ENCODE data around the gene RYR2. TPM values are rescaled to one million over a fixed set of nuclear protein-coding genes. Genes with fewer than 3 reads are reported as not detected.

RYR2 gene
- total and polyA plus RNA-seq, 2 donors (not counting 1 experiment from before 2014, with no cell fraction given), result not detected

- intact Hi-C loops (cut with micrococcal nuclease), result no loop called here
- ATAC-seq (ENCODE audit: low read depth) (no peak), DNase-seq (no peak)
- no peak overlapping the region for H3K4me3 Mint-ChIP-seq
- H3K9me3 Mint-ChIP-seq (ENCODE audit: insufficient read depth), result no peaks in the 10 kb centered on the region
- H2AFZ ChIP-seq (ENCODE audit: insufficient read depth, low read depth, low read length, poor library complexity, severe bottlenecking), result no peak overlapping the region
- H3K36me3 ChIP-seq (replicated peaks in 1 of 2; ENCODE audit: control extremely low read depth in 1 of 2, control insufficient read depth in 1 of 2, extremely low read depth in 1 of 2, insufficient read depth in 2 of 2, low read length in 1 of 2), result no peaks in the 10 kb centered on the region
- no peaks in the 10 kb centered on the region for H3K27me3 ChIP-seq (replicated peaks in 1 of 4; ENCODE audit: control extremely low read depth in 1 of 4, control insufficient read depth in 3 of 4, insufficient read depth in 4 of 4, low read length in 3 of 4)
- no peak overlapping the region for H3K27ac Mint-ChIP-seq
- no peaks in the 10 kb centered on the region for H3K27me3 Mint-ChIP-seq
- H4K20me1 ChIP-seq (ENCODE audit: control insufficient read depth, insufficient read depth, low read length, poor library complexity, severe bottlenecking), result no peaks in the 10 kb centered on the region
- no peak overlapping the region for H3K4me3 ChIP-seq (ENCODE audit: control extremely low read depth in 1 of 5, extremely low read depth in 1 of 5, insufficient read depth in 1 of 5, low read depth in 2 of 5, low read length in 4 of 5)
- CTCF ChIA-PET, result no interaction called here
- POLR2A ChIA-PET, result no interaction called here
- no CpG with 5 or more reads among the region's 3 CpGs for WGBS (ENCODE audit: insufficient coverage)
- H3K9ac ChIP-seq (ENCODE audit: low read length), result no peak overlapping the region
- no peaks in the 10 kb centered on the region for H3K79me2 ChIP-seq (ENCODE audit: control insufficient read depth, insufficient read depth, low read length)
- H3K4me1 ChIP-seq (ENCODE audit: control insufficient read depth in 2 of 2, insufficient read depth in 2 of 2, low read length in 2 of 2), result no peaks in the 10 kb centered on the region
- H3K4me1 Mint-ChIP-seq, result no peaks in the 10 kb centered on the region
- no peak overlapping the region for H3K27ac ChIP-seq (ENCODE audit: low read length in 2 of 2)
- H3K4me2 ChIP-seq (replicated peaks; ENCODE audit: low read depth, low read length, poor library complexity, severe bottlenecking), result no peak overlapping the region
- no peaks in the 10 kb centered on the region for H3K9me3 ChIP-seq (ENCODE audit: control extremely low read depth in 1 of 3, control insufficient read depth in 2 of 3, insufficient read depth in 1 of 3, low read length in 2 of 3)
- TF ChIP-seq EZH2 (IDR thresholded peaks at IDR 0.05; ENCODE audit: borderline replicate concordance, insufficient read depth, low read depth, low read length, poor library complexity, severe bottlenecking) (no peak), CTCF (IDR thresholded peaks at IDR 0.05) (no peak)
Measured at GRCh38 chr1:237327061-237327460, 285.1 kb downstream of the RYR2 start.

GRCh38 chr1:237340892-237341291 lies 298.9 kb downstream of the RYR2 start:
- no peak for DNase-seq
- Histone ChIP-seq H2AFZ (ENCODE audit: insufficient read depth, low read depth, low read length, poor library complexity, severe bottlenecking) (no peak overlapping the region), H3K27me3 (replicated peaks in 1 of 4; ENCODE audit: control extremely low read depth in 1 of 4, control insufficient read depth in 3 of 4, insufficient read depth in 4 of 4, low read length in 3 of 4) (no peaks in the 10 kb centered on the region), H3K9ac (ENCODE audit: low read length) (no peak overlapping the region), H3K9me3 (ENCODE audit: control extremely low read depth in 1 of 3, control insufficient read depth in 2 of 3, insufficient read depth in 1 of 3, low read length in 2 of 3) (no peaks in the 10 kb centered on the region), H3K4me3 (ENCODE audit: control extremely low read depth in 1 of 5, extremely low read depth in 1 of 5, insufficient read depth in 1 of 5, low read depth in 2 of 5, low read length in 4 of 5) (no peak overlapping the region), H4K20me1 (ENCODE audit: control insufficient read depth, insufficient read depth, low read length, poor library complexity, severe bottlenecking) (no peaks in the 10 kb centered on the region), H3K79me2 (ENCODE audit: control insufficient read depth, insufficient read depth, low read length) (no peaks in the 10 kb centered on the region), H3K4me2 (replicated peaks; ENCODE audit: low read depth, low read length, poor library complexity, severe bottlenecking) (no peak overlapping the region), H3K4me1 (ENCODE audit: control insufficient read depth in 2 of 2, insufficient read depth in 2 of 2, low read length in 2 of 2) (no peaks in the 10 kb centered on the region), H3K36me3 (replicated peaks in 1 of 2; ENCODE audit: control extremely low read depth in 1 of 2, control insufficient read depth in 1 of 2, extremely low read depth in 1 of 2, insufficient read depth in 2 of 2, low read length in 1 of 2) (no peaks in the 10 kb centered on the region), H3K27ac (ENCODE audit: low read length in 2 of 2) (no peak overlapping the region)
- WGBS (ENCODE audit: insufficient coverage), result no CpG with 5 or more reads among the region's 3 CpGs
- Mint-ChIP-seq H3K27ac (no peak overlapping the region), H3K4me3 (no peak overlapping the region), H3K4me1 (no peaks in the 10 kb centered on the region), H3K9me3 (ENCODE audit: insufficient read depth) (no peaks in the 10 kb centered on the region), H3K27me3 (no peaks in the 10 kb centered on the region)
- ChIA-PET POLR2A (no interaction called here), CTCF (no interaction called here)
- intact Hi-C loops (cut with micrococcal nuclease), result no loop called here
- ATAC-seq (ENCODE audit: low read depth), result no peak
- TF ChIP-seq EZH2 (IDR thresholded peaks at IDR 0.05; ENCODE audit: borderline replicate concordance, insufficient read depth, low read depth, low read length, poor library complexity, severe bottlenecking), result no peak
- no peak for TF ChIP-seq CTCF (IDR thresholded peaks at IDR 0.05)
